Right ventricle myocardium inferior (tissue), 1 donor: ENCODE measurements around the gene TBC1D10A. TPM values are rescaled to one million over a fixed set of nuclear protein-coding genes. Genes with fewer than 3 reads are reported as not detected.

Experiments
- ATAC-seq: fragments of 200-7000 bp; cut with Tn5 transposase; one replicate; pipeline ENCODE4 v1.9.1; 2020; ENCODE audit warnings: mild to moderate bottlenecking, moderate library complexity
- DNase-seq: peaks from one replicate; pipeline ENCODE4 v3.0.0; 2021; ENCODE audit errors: missing footprints
- intact Hi-C: fragments of 100-400 bp; cut with DNase I; formaldehyde crosslinking; loops from one replicate; pipeline ENCODE4 v1.11.0; 2022
- long read RNA-seq: library from polyadenylated mRNA; unstranded; transcript quantifications from one replicate; pipeline ENCODE4 v2.0.0, GENCODE V29; 2021
- total RNA-seq: library from RNA; stranded (reverse); fragmentation: NEBNext Ultra II Directional; extraction: Animal tissue kit (Norgen Biotek cat#: 25700); gene quantifications from one replicate; pipeline ENCODE4 v1.2.1, GENCODE V29; 2021
- donor health status: DM: no; HTN: yes; CAD: no; lungs with severe emphysema.

TBC1D10A gene, protein sequence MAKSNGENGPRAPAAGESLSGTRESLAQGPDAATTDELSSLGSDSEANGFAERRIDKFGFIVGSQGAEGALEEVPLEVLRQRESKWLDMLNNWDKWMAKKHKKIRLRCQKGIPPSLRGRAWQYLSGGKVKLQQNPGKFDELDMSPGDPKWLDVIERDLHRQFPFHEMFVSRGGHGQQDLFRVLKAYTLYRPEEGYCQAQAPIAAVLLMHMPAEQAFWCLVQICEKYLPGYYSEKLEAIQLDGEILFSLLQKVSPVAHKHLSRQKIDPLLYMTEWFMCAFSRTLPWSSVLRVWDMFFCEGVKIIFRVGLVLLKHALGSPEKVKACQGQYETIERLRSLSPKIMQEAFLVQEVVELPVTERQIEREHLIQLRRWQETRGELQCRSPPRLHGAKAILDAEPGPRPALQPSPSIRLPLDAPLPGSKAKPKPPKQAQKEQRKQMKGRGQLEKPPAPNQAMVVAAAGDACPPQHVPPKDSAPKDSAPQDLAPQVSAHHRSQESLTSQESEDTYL
- 7.1 TPM for total RNA-seq
- long read RNA-seq, partial matches to known transcripts, result 1 of 3 reads
- long read RNA-seq, other reads (novel, unspliced or antisense), result 2 of 3 reads

GRCh38 chr22:30326706-30327362 lies at the start of gene TBC1D10A:
Gene TBC1D10A, minus strand, starts transcription at chr22:30326941. Its CDS starts 60 bp downstream, at chr22:30326881.
- intact Hi-C loops, result loop anchor here (1.0 to 2.0 kb wide), 2 partner anchors 16 to 39 kb away; no protein-coding TSS in a partner anchor
- ATAC-seq, result peak; percentile 95
- peak; percentile 96 for DNase-seq

DNA sequence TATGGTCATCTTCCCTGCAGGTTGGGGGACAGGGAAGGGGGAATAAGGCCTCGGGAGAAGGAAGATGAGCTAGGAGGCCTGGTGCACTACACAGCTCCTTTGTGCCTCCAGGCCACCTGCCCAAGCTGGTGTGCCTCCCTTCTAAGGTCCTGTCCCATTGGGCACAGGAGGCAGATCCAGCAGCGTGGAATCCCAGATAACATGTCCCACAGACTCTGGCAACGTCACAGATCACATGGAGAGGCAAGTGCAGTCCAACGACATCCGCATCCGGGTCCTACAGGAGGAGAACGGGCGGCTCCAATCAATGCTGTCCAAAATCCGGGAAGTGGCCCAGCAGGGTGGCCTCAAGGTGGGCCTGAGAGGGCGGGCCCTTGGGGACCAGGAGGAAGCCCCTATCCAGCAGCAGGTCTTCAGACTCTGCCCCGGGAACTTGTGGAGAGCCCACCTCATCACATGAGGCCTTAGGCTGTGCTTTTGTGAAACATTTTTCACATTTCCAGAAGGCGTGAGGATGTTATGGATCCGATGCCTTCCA lies 48.6 kb upstream of the TBC1D10A start:
- intact Hi-C loops, result no loop called here
- ATAC-seq (peak; percentile 4), DNase-seq (peak; percentile 59)

DNA sequence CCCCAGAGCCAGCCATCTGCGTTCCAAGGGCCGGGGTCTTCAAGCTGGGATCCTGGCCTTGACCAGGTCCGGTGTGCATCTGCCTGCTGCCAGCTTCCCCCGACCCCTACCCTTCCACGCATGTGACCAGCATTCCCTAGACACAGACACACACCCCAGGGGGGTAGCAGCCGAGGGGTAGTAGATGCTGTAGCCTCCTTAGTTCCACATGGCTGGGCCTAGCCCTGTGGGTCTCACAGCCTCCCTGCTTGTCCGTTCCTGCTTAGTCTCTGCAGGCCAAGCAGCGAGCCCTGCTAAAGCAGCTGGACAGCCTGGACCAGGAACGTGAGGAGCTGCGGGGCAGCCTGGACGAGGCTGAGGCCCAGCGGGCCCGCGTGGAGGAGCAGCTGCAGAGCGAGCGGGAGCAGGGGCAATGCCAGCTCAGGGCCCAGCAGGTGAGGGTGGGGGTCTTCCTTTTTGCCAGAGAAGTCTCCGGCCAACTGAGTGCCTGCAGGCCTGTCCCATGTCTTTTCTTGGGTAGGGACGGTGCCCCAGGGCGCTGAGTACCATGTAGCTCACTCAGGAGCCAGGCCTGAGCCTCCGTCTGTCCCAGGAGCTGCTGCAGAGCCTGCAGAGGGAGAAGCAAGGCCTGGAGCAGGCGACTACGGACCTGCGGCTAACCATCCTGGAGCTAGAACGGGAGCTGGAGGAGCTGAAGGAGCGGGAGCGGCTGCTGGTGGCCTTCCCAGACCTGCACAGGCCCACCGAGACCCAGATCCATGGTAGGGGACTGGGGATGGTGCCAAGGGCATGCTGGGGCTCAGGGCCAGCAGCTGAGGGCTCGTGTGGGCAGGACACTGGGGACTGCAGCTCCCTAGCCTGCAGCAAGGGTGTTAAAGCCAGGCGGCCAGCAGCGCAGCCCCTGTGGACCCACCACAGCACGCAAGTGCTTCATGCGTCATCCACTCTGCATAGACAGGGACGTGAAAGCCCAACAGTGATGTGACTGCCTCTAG lies 46.9 kb upstream of the TBC1D10A start:
- intact Hi-C loops, result no loop called here
- ATAC-seq, result no peak
- peak; percentile 28 for DNase-seq

GRCh38 chr22:30372915-30373314 lies 46.2 kb upstream of the TBC1D10A start:
- DNase-seq (no peak), ATAC-seq (no peak)
- intact Hi-C loops, result no loop called here

DNA sequence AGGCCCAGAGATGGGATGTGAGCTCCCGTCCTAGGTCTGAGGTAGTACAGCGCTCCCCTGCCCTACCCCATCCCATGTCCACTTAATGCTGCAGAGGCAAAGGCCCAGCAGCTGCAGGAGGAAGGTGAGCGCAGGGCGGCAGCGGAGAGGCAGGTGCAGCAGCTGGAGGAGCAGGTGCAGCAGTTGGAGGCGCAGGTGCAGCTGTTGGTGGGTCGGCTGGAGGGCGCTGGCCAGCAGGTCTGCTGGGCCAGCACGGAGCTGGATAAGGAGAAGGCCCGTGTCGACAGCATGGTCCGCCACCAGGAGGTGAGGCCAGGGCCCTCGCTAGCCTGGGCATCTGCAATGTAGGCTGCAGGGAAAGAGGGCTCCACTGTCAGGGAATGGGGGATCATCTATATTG lies 45.2 kb upstream of the TBC1D10A start:
- intact Hi-C loops, result no loop called here
- ATAC-seq (no peak), DNase-seq (no peak)

- DNase-seq (no peak), ATAC-seq (no peak)
- intact Hi-C loops, result no loop called here
Measured at GRCh38 chr22:30371321-30371720, 44.6 kb upstream of the TBC1D10A start.

- intact Hi-C loops, result no loop called here
- DNase-seq, result no peak
- no peak for ATAC-seq
Measured at GRCh38 chr22:30370641-30371230, 44.0 kb upstream of the TBC1D10A start.

- ATAC-seq (no peak), DNase-seq (peak; percentile 40)
- intact Hi-C loops, result no loop called here
Measured at GRCh38 chr22:30368420-30368819, 41.7 kb upstream of the TBC1D10A start.

- intact Hi-C loops, result no loop called here
- DNase-seq, result peak; percentile 62
- ATAC-seq, result no peak
Measured at GRCh38 chr22:30365891-30366290, 39.1 kb upstream of the TBC1D10A start.

GRCh38 chr22:30362651-30363281 lies 36.0 kb upstream of the TBC1D10A start:
- intact Hi-C loops, result no loop called here
- ATAC-seq, result no peak
- no peak for DNase-seq

DNA sequence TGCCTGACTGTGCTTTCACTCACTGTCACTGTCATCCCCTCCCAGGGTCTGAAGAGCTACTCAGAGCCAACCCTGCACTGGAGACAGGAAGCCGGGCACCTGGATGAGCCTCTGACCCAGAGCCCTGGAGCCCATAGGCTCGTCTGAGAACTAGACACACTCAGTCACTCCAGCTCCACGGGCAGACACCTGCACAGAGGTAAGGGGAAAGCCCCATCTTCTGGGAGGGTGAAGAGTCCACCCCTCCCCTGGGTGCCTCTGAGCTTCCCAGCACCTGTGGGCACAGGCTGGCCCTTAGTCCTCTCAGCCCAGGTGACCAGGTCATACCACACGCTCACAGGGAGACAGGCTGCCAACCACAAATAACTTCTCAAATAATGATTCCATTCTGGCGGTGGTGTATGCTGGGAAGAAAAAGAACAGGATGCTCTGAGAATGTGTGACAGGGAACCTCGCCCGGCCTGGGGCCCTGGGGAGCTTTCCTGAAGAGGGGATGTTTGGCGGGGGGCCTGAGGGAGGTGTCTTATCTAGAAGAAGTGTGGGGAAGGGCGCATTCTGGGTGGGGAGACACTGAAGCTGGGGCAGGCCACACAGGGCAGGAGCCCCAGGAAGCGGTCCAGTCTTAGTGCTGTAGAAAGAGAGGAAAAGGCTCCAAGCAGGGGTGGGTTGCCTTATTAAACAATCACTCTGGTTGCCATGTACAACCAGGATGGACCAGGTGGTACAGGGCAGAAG lies 35.3 kb upstream of the TBC1D10A start:
- DNase-seq (no peak), ATAC-seq (no peak)
- intact Hi-C loops, result no loop called here

DNA sequence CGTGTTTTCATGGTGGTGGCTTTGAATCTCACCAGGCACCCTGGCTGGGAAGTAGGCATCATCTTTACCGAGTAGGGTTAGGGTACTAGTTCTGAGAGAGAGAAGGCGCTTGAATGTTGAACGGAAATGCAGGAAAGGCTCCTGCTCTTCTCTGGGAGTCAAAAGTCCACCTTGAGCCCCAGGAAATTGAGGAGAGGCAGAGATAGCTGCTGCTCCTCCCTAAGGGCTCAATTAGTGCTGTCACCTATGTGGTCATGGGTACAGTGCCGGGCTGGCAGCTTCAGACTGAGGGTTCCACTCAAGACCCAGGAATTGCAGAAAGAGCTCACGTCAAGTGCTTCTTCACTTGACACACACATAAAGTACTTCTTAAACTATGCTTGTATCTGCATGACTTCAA lies 31.8 kb upstream of the TBC1D10A start:
- ATAC-seq (no peak), DNase-seq (no peak)
- intact Hi-C loops, result loop anchor here (5.0 kb wide), 1 partner anchor 36 kb away; no protein-coding TSS in a partner anchor

- intact Hi-C loops, result loop anchor here (5.0 kb wide), 1 partner anchor 35 kb away; no protein-coding TSS in a partner anchor
- ATAC-seq (no peak), DNase-seq (no peak)
Measured at GRCh38 chr22:30357650-30358215, 31.0 kb upstream of the TBC1D10A start.

DNA sequence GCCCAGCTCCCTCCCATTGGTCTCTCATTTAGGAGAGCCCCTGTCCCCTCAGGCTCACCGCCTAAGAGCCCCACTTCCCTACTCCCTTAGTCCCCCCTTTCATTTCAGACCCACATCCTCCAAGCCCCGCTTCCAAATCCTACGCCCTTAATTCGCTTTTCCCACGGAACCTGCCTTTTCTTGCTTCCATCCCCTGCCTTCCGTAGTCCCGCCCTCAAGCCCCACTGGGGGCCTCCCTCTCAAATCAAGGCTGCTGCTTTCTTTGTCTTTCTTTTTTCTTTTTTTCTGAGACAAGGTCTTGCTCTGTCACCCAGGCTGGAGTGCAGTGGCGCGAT lies 30.5 kb upstream of the TBC1D10A start:
- ATAC-seq (peak; percentile 3), DNase-seq (no peak)
- intact Hi-C loops, result loop anchor here (5.0 kb wide), 1 partner anchor 35 kb away; no protein-coding TSS in a partner anchor

DNA sequence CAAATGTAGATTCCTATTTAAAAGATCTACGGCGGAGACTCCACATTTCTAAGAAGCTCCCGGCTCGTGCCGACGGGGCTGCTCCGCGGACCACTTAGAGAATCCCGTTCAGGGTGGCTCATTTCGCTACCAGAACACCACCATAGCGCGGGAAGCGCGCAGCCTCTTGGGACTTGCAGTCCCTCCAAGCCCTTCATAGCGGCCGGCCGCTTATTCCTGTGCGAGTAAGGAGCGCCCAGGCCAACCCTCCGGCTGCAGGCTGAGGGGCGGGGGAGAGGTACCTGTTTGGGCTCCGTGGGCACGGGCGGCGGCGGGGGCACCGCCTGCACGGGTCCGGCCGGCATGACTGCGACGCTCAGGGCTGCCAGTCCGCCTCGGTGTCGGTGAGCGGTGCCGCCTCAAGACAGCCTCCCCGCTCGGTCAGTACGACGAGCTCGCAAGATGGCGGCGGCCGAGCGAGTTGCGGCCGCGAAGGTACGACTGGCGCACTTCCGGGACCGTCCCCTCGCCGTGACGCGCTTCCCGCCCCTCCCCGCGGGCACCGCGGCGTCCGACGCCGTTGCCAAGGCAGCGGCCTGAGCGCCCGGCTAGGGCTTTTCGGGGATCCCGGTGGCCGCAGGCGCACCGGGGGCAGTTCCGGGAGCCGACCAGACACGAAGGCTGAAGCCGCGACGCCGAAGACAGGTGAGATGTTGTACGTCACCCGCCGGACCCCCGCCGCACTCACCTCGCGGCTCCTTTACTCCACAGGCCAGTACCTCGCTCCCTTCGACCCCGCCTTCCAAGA lies 29.9 kb upstream of the TBC1D10A start, which contains the start of the genes CCDC157 and SF3A1:
Gene CCDC157, plus strand, starts transcription at position 559 of the 787 bp plus-strand sequence. CDS start 8,994 bp downstream, outside the sequence.
Gene SF3A1, minus strand, starts transcription at position 446 of the 787 bp plus-strand sequence. Its CDS starts 102 bp downstream, at position 344.
- intact Hi-C loops, result loop anchor here (1.0 to 5.0 kb wide), 2 partner anchors 34 to 67 kb away; partner anchors contain the start of gene CASTOR1
- ATAC-seq, result peak; percentile 98
- peak; percentile 96 for DNase-seq
